Suprapubic skin (tissue), 4 donors: ENCODE results near the gene KCNG1. TPM values are rescaled to one million over a fixed set of nuclear protein-coding genes. Genes with fewer than 3 reads are reported as not detected.

Experiments used
- DNase-seq, 2 donors: peaks; one replicate each; pipeline ENCODE4 v3.0.0-alpha.2; 2019; ENCODE audit warnings: low spot score in 2 of 2
- H3K27ac ChIP-seq: fragments of 200-600 bp; sonication (generic); one replicate; pipeline ENCODE4 v1.5.1; 2019
- H3K27me3 ChIP-seq: fragments of 200-600 bp; sonication (generic); one replicate; pipeline ENCODE4 v1.5.1; 2019
- H3K36me3 ChIP-seq: fragments of 200-600 bp; sonication (generic); one replicate; pipeline ENCODE4 v1.5.1; 2019
- H3K4me1 ChIP-seq: fragments of 200-600 bp; sonication (generic); one replicate; pipeline ENCODE4 v1.5.1; 2019
- H3K4me3 ChIP-seq: fragments of 200-600 bp; sonication (generic); one replicate; pipeline ENCODE4 v1.5.1; 2019; ENCODE audit warnings: mild to moderate bottlenecking
- H3K9me3 ChIP-seq: fragments of 200-600 bp; sonication (generic); one replicate; pipeline ENCODE4 v1.5.1; 2019
- EP300 ChIP-seq: sonication (generic); formaldehyde crosslinking; IDR thresholded peaks from one replicate; pipeline ENCODE4 v1.6.1; 2017; ENCODE audit warnings: antibody characterized with exemption
- POLR2A ChIP-seq, 2 donors: fragments of 450-650 bp; IDR thresholded peaks; one replicate each; pipeline ENCODE4 v1.6.1; 2017; ENCODE audit warnings: antibody characterized with exemption in 2 of 2, mild to moderate bottlenecking in 2 of 2, moderate library complexity in 2 of 2
- POLR2AphosphoS5 ChIP-seq, 3 donors: sonication (generic); formaldehyde crosslinking; IDR thresholded peaks; one replicate each; pipeline ENCODE4 v1.6.1; 2017; ENCODE audit warnings: antibody characterized with exemption in 3 of 3
- WGBS: methylation state at CpG from one replicate; pipeline ENCODE4 v1.1.5; 2018; 5-methylcytosine and 5-hydroxymethylcytosine counted together
- total RNA-seq, 4 donors: library from RNA; depleted of rRNA; stranded (reverse); fragments of >200 nt; gene quantifications; one replicate each; pipeline ENCODE4 v1.1.0, GENCODE V29; 2016
- TF ChIP-seq, protein P1 (sequence below), 2 donors: fragments of 200-600 bp in 1 of 2; fragments of 450-650 bp in 1 of 2; sonication (generic) in 1 of 2; IDR thresholded peaks; one replicate each; pipeline ENCODE4 v1.5.1; 2016 to 2019; ENCODE audit warnings: antibody characterized with exemption in 2 of 2, mild to moderate bottlenecking in 1 of 2, moderate library complexity in 1 of 2

The KCNG1 gene
- total RNA-seq, 4 donors from 2014 or later: 0.26 to 1.2 (median 1.0) TPM

DNA sequence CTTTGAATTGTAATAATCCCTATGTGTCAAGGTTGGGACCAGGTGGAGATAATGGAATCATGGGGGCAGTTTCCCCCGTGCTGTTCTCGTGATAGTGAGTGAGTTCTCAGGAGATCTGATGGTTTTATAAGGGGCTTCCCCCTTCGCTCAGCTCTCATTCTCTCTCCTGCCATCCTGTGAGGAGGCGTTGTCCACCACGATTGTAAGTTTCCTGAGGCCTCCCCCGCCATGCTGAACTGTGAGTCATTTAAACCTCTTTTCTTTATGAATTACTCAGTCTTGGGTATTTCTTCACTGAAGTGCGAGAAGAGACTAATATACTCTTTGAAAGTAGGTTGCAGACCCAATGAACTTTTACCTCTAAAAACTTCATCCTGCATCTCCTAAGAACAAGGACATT, 39.2 kb upstream of the KCNG1 start:
- no peaks in the 10 kb centered on the region for H3K9me3 ChIP-seq
- H3K4me1 ChIP-seq: no peaks in the 10 kb centered on the region
- no peak overlapping the region for H3K27ac ChIP-seq
- WGBS: 66% methylated on average over 7 of the region's 7 CpGs
- no peak for DNase-seq
- H3K27me3 ChIP-seq: peaks cover 37% of the 10 kb centered on the region
- TF ChIP-seq POLR2AphosphoS5 (IDR thresholded peaks at IDR 0.05): no peak
- TF ChIP-seq, protein P1, sequence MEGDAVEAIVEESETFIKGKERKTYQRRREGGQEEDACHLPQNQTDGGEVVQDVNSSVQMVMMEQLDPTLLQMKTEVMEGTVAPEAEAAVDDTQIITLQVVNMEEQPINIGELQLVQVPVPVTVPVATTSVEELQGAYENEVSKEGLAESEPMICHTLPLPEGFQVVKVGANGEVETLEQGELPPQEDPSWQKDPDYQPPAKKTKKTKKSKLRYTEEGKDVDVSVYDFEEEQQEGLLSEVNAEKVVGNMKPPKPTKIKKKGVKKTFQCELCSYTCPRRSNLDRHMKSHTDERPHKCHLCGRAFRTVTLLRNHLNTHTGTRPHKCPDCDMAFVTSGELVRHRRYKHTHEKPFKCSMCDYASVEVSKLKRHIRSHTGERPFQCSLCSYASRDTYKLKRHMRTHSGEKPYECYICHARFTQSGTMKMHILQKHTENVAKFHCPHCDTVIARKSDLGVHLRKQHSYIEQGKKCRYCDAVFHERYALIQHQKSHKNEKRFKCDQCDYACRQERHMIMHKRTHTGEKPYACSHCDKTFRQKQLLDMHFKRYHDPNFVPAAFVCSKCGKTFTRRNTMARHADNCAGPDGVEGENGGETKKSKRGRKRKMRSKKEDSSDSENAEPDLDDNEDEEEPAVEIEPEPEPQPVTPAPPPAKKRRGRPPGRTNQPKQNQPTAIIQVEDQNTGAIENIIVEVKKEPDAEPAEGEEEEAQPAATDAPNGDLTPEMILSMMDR (IDR thresholded peaks at IDR 0.05): no peak
- no peak for TF ChIP-seq EP300
- no peak for TF ChIP-seq POLR2A (IDR thresholded peaks at IDR 0.05)
- no peak overlapping the region for H3K4me3 ChIP-seq
- no peaks in the 10 kb centered on the region for H3K36me3 ChIP-seq

DNA sequence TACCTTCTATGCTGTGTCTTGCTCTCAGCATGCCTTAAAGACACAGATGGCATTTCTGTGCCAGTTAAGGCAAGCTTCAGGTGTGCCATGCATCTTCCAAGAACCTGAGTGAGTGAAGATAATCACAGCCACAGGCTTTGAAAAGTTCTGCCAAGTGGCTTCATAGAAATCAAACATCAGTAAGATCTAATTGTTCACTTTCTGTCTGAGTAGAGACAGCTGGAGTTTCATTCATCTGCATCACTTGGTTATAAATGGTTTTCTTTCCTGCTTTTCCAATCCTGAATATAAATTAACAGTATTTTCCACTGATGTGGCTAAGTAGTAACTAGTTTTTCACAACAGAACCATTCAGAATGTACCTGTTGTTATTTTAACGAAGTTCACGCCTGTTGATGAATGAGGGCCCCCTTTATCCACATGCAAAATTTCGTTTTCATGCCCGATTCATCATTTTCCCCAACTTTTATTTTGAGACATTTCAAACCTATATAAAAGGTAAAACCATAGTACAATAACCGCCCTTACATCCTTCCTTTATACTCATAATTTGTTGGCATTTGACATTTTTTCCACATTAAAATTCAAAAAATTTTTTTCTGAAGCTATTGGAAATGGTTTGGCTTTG, 38.6 kb upstream of the KCNG1 start:
- Histone ChIP-seq H3K27me3 (peaks cover 38% of the 10 kb centered on the region), H3K36me3 (no peaks in the 10 kb centered on the region), H3K27ac (no peak overlapping the region), H3K4me3 (no peak overlapping the region), H3K9me3 (peaks cover 4% of the 10 kb centered on the region), H3K4me1 (no peaks in the 10 kb centered on the region)
- WGBS: 74% methylated on average over 5 of the region's 5 CpGs
- DNase-seq: no peak
- TF ChIP-seq, protein P1 (IDR thresholded peaks at IDR 0.05): no peak
- TF ChIP-seq POLR2A (IDR thresholded peaks at IDR 0.05): no peak
- no peak for TF ChIP-seq POLR2AphosphoS5 (IDR thresholded peaks at IDR 0.05)
- TF ChIP-seq EP300: no peak

DNA sequence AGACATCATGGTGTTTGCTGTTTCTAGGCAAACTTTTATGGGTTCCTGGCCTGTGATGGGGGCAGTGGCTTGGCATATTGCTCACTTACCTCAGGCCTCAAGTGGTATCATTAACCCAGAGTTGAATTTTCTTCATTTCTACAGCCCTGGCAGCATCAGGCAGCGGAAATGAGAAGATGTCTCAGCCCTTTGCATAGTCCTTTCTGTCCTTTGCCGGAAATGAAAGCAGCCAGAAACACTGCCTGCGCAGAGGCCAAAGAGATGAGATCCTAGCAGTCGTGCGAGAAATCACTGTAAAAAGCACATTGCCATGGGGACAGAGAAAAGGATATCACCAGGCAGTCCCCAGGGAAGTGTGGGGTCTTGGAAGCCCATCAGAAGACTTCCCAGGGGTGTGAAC, 37.4 kb upstream of the KCNG1 start:
- WGBS: 92% methylated on average over 5 of the region's 5 CpGs
- no peak overlapping the region for H3K27ac ChIP-seq
- H3K9me3 ChIP-seq: peaks cover 4% of the 10 kb centered on the region
- H3K27me3 ChIP-seq: peaks cover 42% of the 10 kb centered on the region
- TF ChIP-seq, protein P1 (IDR thresholded peaks at IDR 0.05): no peak
- TF ChIP-seq POLR2A (IDR thresholded peaks at IDR 0.05) (no peak), EP300 (no peak), POLR2AphosphoS5 (IDR thresholded peaks at IDR 0.05) (no peak)
- H3K36me3 ChIP-seq: no peaks in the 10 kb centered on the region
- H3K4me1 ChIP-seq: no peaks in the 10 kb centered on the region
- no peak for DNase-seq
- no peak overlapping the region for H3K4me3 ChIP-seq

DNA sequence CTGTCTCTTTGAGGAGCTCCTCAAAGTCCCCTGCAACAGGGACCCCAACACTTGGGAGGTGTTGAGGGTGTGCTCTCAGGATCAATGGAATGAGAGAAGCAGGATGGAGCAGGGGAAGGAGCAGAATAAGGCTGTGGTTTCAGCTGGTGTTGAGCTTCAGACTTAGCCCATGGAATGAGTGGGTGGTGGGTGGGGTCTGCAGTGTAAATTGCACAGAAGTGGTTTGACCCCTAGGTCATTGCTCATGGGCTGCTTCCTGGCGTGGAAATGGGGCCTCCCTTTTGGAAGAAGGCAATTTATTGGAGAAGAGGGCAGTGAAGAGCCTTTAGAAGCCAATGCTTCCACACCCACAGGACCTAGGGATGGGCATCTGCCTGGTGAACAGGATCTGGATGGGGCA, 37.0 kb upstream of the KCNG1 start:
- no peak overlapping the region for H3K27ac ChIP-seq
- WGBS: 62% methylated on average over 1 of the region's 1 CpG
- no peak overlapping the region for H3K4me3 ChIP-seq
- H3K27me3 ChIP-seq: peaks cover 43% of the 10 kb centered on the region
- H3K9me3 ChIP-seq: peaks cover 4% of the 10 kb centered on the region
- H3K4me1 ChIP-seq: no peaks in the 10 kb centered on the region
- TF ChIP-seq, protein P1 (IDR thresholded peaks at IDR 0.05): no peak
- TF ChIP-seq POLR2A (IDR thresholded peaks at IDR 0.05) (no peak), POLR2AphosphoS5 (IDR thresholded peaks at IDR 0.05) (no peak), EP300 (no peak)
- no peak for DNase-seq
- H3K36me3 ChIP-seq: no peaks in the 10 kb centered on the region

DNA sequence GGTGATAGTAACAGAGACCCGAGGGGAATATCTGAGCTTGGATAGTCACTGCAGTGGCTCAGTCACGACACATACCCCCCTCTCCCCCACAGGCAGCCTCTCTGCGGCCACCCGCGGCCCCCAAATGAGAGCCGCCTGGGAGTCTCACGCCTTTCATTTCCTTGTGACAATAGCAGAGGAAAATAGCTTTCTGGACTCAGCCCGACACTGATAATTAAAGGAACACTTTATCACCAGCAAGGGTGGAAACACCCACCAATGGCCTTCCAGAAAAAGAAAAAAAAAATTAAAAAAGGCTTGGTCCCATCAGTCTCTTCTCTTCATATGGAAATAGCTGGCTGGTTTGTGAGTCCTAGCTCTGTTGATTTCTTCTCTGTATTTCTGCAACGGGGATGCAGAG, 35.1 kb upstream of the KCNG1 start:
- H3K27ac ChIP-seq: no peak overlapping the region
- peaks cover 4% of the 10 kb centered on the region for H3K9me3 ChIP-seq
- no peaks in the 10 kb centered on the region for H3K36me3 ChIP-seq
- no peak overlapping the region for H3K4me3 ChIP-seq
- DNase-seq: no peak
- no peak for TF ChIP-seq POLR2AphosphoS5 (IDR thresholded peaks at IDR 0.05)
- TF ChIP-seq, protein P1 (IDR thresholded peaks at IDR 0.05): no peak
- TF ChIP-seq EP300: no peak
- no peak for TF ChIP-seq POLR2A (IDR thresholded peaks at IDR 0.05)
- H3K27me3 ChIP-seq: peaks cover 57% of the 10 kb centered on the region
- 31% methylated on average over 5 of the region's 9 CpGs for WGBS
- no peaks in the 10 kb centered on the region for H3K4me1 ChIP-seq
